Measurements from ENCODE around the gene CDK16.

CDK16 gene

DNA sequence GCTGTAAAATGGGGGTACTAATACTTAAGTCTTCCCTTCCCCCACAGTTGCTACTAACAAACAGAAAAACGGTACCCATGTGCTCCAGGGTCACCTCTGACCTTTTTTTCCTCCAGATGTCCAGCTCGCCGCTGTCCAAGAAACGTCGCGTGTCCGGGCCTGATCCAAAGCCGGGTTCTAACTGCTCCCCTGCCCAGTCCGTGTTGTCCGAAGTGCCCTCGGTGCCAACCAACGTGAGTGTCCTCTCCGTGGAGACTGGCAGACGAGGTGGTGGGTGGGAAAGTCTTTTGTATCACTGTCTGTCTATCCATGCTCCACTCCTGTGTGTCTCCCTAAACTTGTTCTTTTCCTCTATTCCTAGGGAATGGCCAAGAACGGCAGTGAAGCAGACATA, 19.8 kb upstream of the CDK16 start:
- DNase-seq (ENCODE audit: low read depth) = no peak
- TF ChIP-seq, protein P1, sequence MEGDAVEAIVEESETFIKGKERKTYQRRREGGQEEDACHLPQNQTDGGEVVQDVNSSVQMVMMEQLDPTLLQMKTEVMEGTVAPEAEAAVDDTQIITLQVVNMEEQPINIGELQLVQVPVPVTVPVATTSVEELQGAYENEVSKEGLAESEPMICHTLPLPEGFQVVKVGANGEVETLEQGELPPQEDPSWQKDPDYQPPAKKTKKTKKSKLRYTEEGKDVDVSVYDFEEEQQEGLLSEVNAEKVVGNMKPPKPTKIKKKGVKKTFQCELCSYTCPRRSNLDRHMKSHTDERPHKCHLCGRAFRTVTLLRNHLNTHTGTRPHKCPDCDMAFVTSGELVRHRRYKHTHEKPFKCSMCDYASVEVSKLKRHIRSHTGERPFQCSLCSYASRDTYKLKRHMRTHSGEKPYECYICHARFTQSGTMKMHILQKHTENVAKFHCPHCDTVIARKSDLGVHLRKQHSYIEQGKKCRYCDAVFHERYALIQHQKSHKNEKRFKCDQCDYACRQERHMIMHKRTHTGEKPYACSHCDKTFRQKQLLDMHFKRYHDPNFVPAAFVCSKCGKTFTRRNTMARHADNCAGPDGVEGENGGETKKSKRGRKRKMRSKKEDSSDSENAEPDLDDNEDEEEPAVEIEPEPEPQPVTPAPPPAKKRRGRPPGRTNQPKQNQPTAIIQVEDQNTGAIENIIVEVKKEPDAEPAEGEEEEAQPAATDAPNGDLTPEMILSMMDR (IDR thresholded peaks at IDR 0.05; ENCODE audit: insufficient read depth, low read depth, low read length, missing control alignments) = no peak
- H3K4me3 ChIP-seq (ENCODE audit: low read length) = no peak overlapping the region

DNA sequence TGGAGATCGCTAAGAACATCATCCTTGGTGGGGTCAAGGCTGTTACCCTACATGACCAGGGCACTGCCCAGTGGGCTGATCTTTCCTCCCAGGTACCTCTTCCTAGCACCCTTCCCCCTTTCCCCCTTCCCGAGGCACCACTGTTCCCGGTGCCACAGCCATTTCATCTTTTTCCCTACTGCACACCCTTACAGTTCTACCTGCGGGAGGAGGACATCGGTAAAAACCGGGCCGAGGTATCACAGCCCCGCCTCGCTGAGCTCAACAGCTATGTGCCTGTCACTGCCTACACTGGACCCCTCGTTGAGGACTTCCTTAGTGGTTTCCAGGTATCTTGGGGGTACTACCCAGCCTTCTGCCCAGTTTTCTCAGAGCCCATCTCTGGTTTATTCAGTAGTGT, 19.2 kb upstream of the CDK16 start:
- TF ChIP-seq, protein P1 (IDR thresholded peaks at IDR 0.05; ENCODE audit: insufficient read depth, low read depth, low read length, missing control alignments) = no peak
- no peak for DNase-seq (ENCODE audit: low read depth)
- no peak overlapping the region for H3K4me3 ChIP-seq (ENCODE audit: low read length)

DNA sequence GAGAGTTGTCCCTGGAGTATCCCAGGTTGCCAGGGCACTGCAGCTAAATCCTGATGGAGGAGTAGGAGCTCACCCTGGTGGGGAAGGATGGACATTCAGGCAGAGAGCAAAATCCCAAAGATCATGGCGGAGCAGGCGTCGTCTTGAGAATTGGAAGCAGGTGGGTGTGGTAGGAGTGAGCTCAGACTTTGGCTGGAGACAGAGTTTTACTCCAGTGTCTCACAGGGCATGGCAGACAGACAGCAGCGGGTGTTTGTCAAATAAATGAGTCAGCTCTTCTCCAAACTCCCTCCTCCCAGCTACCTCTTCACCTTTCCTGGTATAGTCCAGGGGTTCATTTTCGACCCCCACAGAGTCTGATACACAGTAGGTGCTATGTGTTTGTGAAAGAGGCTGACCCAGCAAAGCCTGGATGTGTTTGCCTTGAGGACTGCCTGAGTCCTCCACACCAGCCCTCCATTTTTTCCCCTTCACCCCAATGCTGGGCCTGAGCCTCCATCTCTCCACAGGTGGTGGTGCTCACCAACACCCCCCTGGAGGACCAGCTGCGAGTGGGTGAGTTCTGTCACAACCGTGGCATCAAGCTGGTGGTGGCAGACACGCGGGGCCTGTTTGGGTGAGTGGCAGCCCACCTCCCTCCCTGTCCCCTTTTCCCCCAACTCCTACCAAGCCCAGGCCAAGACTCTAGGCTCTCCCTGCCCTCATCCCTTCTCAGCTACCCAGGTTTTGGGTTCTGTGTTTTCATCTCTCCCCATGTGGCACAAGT, 17.9 kb upstream of the CDK16 start:
- TF ChIP-seq, protein P1 (IDR thresholded peaks at IDR 0.05; ENCODE audit: insufficient read depth, low read depth, low read length, missing control alignments) = peak; percentile 55
- peak; percentile 90 for DNase-seq (ENCODE audit: low read depth)
- no peak overlapping the region for H3K4me3 ChIP-seq (ENCODE audit: low read length)

DNA sequence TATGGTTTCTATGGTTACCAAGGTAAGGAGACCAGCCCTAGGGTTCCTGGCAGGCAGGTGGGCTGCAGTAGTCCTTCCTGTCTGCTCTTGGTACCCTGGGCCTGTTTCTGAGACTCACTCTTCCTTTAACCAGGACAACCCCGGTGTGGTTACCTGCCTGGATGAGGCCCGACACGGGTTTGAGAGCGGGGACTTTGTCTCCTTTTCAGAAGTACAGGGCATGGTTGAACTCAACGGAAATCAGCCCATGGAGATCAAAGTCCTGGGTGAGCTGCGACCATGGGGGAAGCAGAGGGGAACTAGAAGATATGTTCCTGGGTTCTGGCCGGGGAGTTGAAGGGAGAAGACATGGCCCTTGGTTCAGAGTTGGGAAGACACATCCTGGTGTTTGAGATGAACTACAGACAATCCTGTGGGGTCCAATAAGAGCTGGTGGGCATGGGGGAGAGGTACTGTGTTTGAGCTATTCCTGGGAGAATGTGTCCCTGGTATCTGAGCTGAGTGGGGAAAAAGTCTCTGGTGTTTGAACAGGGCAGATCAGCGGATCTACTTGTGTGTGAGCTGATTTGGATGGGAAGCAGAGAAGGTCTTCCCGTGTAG, 17.0 kb upstream of the CDK16 start:
- no peak for DNase-seq (ENCODE audit: low read depth)
- no peak overlapping the region for H3K4me3 ChIP-seq (ENCODE audit: low read length)
- TF ChIP-seq, protein P1 (IDR thresholded peaks at IDR 0.05; ENCODE audit: insufficient read depth, low read depth, low read length, missing control alignments) = no peak

DNA sequence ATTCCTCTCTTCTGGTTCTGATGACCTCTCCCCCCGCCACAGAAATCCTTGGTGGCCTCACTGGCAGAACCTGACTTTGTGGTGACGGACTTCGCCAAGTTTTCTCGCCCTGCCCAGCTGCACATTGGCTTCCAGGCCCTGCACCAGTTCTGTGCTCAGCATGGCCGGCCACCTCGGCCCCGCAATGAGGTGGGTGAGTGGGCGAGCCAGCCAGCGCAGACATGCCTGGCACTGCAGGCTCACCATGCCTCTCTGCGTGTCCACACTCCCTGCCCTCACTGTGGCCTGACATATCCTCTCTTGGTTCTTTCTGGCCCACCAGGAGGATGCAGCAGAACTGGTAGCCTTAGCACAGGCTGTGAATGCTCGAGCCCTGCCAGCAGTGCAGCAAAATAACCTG, 16.2 kb upstream of the CDK16 start:
- DNase-seq (ENCODE audit: low read depth) = no peak
- TF ChIP-seq, protein P1 (IDR thresholded peaks at IDR 0.05; ENCODE audit: insufficient read depth, low read depth, low read length, missing control alignments) = no peak
- no peak overlapping the region for H3K4me3 ChIP-seq (ENCODE audit: low read length)

DNA sequence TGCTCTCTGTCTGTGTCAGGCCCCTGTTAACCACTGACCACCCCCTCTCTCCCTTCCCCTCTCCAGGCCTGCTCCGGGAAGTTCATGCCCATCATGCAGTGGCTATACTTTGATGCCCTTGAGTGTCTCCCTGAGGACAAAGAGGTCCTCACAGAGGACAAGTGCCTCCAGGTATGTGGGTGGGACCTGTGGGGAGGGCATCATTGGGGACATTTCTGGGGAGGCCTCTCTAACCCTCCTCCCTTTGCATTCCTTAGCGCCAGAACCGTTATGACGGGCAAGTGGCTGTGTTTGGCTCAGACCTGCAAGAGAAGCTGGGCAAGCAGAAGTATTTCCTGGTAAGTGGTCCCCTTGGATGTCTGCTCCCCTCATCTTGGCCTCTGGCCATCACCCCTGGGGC, 15.6 kb upstream of the CDK16 start:
- TF ChIP-seq, protein P1 (IDR thresholded peaks at IDR 0.05; ENCODE audit: insufficient read depth, low read depth, low read length, missing control alignments) = no peak
- DNase-seq (ENCODE audit: low read depth) = no peak
- H3K4me3 ChIP-seq (ENCODE audit: low read length) = no peak overlapping the region

DNA sequence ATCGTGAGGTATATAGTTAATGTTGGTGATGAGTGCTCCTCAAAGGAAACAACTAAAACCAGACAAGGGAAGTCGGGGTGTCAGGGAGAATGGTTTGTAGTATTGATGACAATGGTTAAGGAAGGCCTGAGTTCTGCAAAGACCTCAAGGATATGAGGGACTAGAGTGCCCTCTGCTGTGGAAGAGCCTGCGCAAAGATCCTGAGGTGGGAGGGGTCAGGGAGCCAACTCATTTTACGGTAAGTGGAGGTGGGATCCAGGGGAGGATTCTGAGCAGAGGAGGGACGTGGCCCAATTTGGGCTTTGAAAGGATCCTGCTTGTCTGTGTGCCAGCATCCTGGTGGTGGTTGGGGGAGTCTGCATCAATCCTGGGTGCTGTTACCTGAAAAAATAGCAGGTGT, 13.5 kb upstream of the CDK16 start:
- TF ChIP-seq, protein P1 (IDR thresholded peaks at IDR 0.05; ENCODE audit: insufficient read depth, low read depth, low read length, missing control alignments) = no peak
- H3K4me3 ChIP-seq (ENCODE audit: low read length) = no peak overlapping the region
- DNase-seq (ENCODE audit: low read depth) = no peak
